OCI-LY3 (cell line): Measurements from ENCODE around the gene UBAC1.

Source experiments
- EZH2phosphoT487 ChIP-seq: fragments of 200-600 bp; shearing (Covaris generic); IDR thresholded peaks from 2 replicates; pipeline ENCODE4 v1.6.1; 2018; ENCODE audit warnings: antibody characterized with exemption, mixed run types, low read depth
- TF ChIP-seq, protein P1 (sequence below): fragments of 200-600, 300-600 bp; sonication (generic); IDR thresholded peaks from 2 replicates; pipeline ENCODE4 v1.5.1; 2014; ENCODE audit warnings: antibody characterized with exemption, low read length, low read depth

DNA sequence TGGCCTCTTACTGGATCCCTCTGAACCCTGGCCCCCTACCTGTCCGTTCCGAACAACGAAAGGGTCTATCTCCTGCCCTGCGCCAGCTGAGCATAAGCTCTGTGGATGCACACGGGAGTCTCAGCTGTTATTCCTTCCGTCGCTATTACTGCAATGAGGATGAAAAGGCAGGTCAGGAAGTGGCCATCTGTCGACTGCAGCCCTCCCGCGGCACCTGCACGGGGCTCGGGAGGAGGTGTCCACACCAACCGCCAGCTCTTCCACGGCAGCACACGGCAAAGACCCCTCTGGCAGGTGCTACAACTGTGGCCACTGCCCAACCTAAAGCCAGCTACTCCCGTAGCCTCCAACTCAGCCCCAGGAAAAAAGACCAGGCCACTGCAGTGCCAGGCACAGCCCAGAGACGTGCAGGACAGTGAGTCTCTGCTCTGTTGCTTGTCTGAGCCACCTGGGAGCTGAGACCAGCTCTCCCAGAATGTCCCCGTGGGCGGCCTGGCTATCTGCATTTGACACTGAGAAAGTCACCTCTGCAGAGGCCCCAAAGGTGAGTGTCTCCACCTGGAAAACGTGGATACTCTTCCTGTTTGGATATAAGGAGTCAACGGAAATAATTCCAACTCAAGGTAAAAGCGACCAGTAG, 72.9 kb downstream of the UBAC1 start:
- TF ChIP-seq, protein P1, sequence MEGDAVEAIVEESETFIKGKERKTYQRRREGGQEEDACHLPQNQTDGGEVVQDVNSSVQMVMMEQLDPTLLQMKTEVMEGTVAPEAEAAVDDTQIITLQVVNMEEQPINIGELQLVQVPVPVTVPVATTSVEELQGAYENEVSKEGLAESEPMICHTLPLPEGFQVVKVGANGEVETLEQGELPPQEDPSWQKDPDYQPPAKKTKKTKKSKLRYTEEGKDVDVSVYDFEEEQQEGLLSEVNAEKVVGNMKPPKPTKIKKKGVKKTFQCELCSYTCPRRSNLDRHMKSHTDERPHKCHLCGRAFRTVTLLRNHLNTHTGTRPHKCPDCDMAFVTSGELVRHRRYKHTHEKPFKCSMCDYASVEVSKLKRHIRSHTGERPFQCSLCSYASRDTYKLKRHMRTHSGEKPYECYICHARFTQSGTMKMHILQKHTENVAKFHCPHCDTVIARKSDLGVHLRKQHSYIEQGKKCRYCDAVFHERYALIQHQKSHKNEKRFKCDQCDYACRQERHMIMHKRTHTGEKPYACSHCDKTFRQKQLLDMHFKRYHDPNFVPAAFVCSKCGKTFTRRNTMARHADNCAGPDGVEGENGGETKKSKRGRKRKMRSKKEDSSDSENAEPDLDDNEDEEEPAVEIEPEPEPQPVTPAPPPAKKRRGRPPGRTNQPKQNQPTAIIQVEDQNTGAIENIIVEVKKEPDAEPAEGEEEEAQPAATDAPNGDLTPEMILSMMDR: no peak
- no peak for TF ChIP-seq EZH2phosphoT487
